Measurements from ENCODE around the gene THUMPD2. TPM values are rescaled to one million over a fixed set of nuclear protein-coding genes. Genes with fewer than 3 reads are reported as not detected.

The THUMPD2 gene
- total RNA-seq, 1 experiment from 2014 or later: 19.5 TPM

DNA sequence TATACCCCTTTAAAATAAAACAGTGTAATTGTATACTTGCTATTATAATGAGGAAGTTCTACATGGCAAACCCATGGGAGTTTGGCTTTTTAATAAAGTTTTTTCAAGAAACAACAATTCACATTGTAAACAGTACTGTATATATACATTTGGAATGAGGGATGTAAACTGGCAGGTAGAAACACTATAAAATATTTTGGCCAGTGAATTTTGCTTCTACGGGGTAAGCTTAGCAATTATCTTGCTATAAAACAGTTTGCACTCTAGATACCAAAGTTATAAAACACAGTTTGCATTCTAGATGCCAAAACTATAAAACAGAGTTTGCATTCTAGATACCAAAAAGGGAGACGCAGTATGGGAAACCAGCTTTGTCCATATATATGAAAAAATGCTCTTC, 16.6 kb downstream of the THUMPD2 start:
- no peak overlapping the region for H3K4ac ChIP-seq (ENCODE audit: low read depth, low read length)
- H3K27me3 ChIP-seq (ENCODE audit: insufficient read depth, low read length): no peaks in the 10 kb centered on the region
- H4K91ac ChIP-seq (ENCODE audit: insufficient read length, low read depth, low read length): no peak overlapping the region
- no peak overlapping the region for H3K27ac Mint-ChIP-seq
- no peak overlapping the region for H2BK120ac ChIP-seq (ENCODE audit: low read depth, low read length, poor library complexity, severe bottlenecking)
- TF ChIP-seq, protein P1, sequence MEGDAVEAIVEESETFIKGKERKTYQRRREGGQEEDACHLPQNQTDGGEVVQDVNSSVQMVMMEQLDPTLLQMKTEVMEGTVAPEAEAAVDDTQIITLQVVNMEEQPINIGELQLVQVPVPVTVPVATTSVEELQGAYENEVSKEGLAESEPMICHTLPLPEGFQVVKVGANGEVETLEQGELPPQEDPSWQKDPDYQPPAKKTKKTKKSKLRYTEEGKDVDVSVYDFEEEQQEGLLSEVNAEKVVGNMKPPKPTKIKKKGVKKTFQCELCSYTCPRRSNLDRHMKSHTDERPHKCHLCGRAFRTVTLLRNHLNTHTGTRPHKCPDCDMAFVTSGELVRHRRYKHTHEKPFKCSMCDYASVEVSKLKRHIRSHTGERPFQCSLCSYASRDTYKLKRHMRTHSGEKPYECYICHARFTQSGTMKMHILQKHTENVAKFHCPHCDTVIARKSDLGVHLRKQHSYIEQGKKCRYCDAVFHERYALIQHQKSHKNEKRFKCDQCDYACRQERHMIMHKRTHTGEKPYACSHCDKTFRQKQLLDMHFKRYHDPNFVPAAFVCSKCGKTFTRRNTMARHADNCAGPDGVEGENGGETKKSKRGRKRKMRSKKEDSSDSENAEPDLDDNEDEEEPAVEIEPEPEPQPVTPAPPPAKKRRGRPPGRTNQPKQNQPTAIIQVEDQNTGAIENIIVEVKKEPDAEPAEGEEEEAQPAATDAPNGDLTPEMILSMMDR (conservative IDR thresholded peaks at IDR 0.05): no peak
- H3K27ac ChIP-seq (ENCODE audit: insufficient read length, low read depth, low read length): no peak overlapping the region
- no peaks in the 10 kb centered on the region for H3K23me2 ChIP-seq (ENCODE audit: insufficient read length, low read depth, low read length, poor library complexity, severe bottlenecking)
- H3K4me1 ChIP-seq (ENCODE audit: insufficient read depth, low read length): no peaks in the 10 kb centered on the region
- H3K56ac ChIP-seq (ENCODE audit: insufficient read length, low read depth, low read length): no peak overlapping the region
- no peak overlapping the region for H2AK5ac ChIP-seq (ENCODE audit: insufficient read length, low read length)
- WGBS (ENCODE audit: extremely low coverage, insufficient read length, low lambda C conversion rate): no CpG with 5 or more reads among the region's 2 CpGs
- no peaks in the 10 kb centered on the region for H3K9me3 ChIP-seq (ENCODE audit: control insufficient read depth, low read depth, low read length)
- no peak overlapping the region for H3K23ac ChIP-seq (ENCODE audit: insufficient read length, low read depth, low read length)
- no peak overlapping the region for H2AFZ ChIP-seq (ENCODE audit: low read length)
- H3K4me2 ChIP-seq (ENCODE audit: insufficient read depth, insufficient read length, low read length): no peak overlapping the region
- no peak overlapping the region for H2BK20ac ChIP-seq (ENCODE audit: low read depth, low read length, poor library complexity, severe bottlenecking)
- H2BK15ac ChIP-seq (ENCODE audit: low read depth, low read length): no peak overlapping the region
- peaks cover 16 to 63% (median 46%) of the 10 kb centered on the region in 3 experiments; a peak in 6 of 7 replicates for H3K36me3 Mint-ChIP-seq (ENCODE audit: insufficient read depth in 1 of 3, low read depth in 3 of 3)
- H4K20me1 ChIP-seq (ENCODE audit: control insufficient read depth, insufficient read depth, insufficient read length): no peaks in the 10 kb centered on the region
- no peak overlapping the region for H3T11ph ChIP-seq (ENCODE audit: low read length)
- no peak overlapping the region for H3K4me3 Mint-ChIP-seq
- no peak overlapping the region for H3K9ac ChIP-seq (ENCODE audit: extremely low read depth, insufficient read length, low read length)
- no peak overlapping the region for H4K5ac ChIP-seq (ENCODE audit: insufficient read length, low read depth, low read length)
- no peaks in the 10 kb centered on the region for H3K79me2 ChIP-seq (ENCODE audit: insufficient read depth, low read length)
- no peaks in the 10 kb centered on the region for H3K27me3 Mint-ChIP-seq (ENCODE audit: low read depth)
- H3K4me1 Mint-ChIP-seq: peaks cover 0 to 4% of the 10 kb centered on the region in 2 experiments; a peak in 1 of 4 replicates
- no peak overlapping the region for H3K14ac ChIP-seq (ENCODE audit: insufficient read depth, low read length)
- no peaks in the 10 kb centered on the region for H3K9me3 Mint-ChIP-seq
- H2BK12ac ChIP-seq (ENCODE audit: insufficient read length, low read depth, low read length): no peak overlapping the region
- DNase-seq: no peak
- H4K8ac ChIP-seq (replicated peaks; ENCODE audit: insufficient read length, low read depth, low read length): no peak overlapping the region
- no peak overlapping the region for H3K18ac ChIP-seq (ENCODE audit: insufficient read length, low read depth, low read length)
- H3K79me1 ChIP-seq (ENCODE audit: insufficient read depth, low read depth, low read length, poor library complexity, severe bottlenecking): no peaks in the 10 kb centered on the region
- H2BK5ac ChIP-seq (ENCODE audit: insufficient read length, low read length): no peak overlapping the region

All from H9 (cell line).